ENCODE measurements around the gene FAM53B.
A peak's percentile ranks its signal among the peaks of the same experiment; 100 is the strongest.

Gene FAM53B

GRCh38 chr10:124676416-124677062, 67.6 kb downstream of the FAM53B start:
- no peak for DNase-seq

DNA sequence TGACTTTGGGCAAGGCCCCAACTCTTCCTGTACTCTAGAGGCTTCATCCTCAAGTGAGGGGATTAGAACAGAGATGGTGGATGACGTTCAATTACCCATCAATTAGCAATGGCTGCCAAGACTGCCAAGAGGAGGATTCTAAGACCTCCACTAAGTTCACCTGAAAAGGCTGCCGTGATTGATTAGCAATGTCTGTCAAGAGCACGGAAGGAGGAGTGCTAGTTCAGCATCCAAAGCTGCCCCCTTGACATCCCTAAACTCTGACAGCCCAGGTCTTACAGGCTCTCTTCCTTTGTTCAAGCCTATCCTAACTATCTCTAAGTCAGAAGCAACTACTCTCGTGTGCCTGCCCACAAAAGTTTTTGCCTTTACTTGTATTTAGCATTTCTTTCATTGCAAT, 68.4 kb downstream of the FAM53B start:
- DNase-seq: no peak

DNA sequence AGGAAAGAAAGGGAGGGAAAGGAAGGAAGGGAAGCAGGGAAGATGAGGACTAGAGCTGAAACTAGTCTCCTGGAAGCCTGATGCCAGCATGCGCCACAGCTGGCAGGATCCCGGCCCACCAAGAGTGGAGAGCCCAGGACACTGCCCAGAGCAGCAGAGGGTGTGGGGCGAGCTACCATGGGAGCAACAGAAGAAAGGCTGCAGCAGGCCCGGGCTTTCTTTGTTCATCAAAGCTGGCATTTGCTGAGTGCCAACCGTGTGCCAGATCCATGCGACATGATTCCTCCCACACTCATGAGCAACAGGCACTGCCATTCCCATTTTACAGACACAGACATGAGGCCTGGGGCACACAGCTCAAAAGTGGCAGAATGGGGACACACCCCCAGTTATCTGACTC, 68.9 kb downstream of the FAM53B start:
- no peak for DNase-seq

DNA sequence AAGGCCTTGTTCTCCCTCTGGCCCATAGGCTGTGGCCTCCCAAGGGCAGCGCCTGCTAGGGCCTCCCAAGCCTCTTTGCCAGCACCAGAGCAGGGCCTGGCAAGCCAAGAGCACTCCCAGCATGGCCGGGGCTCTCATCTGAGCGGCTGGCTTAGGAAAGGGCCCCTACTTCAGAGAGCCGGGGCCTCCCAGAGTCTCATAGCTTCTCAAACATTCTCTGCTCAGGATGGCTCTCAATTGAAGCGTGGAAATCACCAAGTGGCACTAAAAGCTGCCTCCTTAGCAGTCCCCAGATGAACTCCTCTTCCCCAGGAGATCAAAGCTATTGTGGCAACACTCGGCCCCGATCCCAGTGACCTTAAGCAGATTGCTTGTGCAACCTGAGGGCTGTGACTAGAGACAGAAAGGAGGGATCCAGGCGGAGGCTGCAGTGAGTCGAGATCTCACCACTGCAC, 69.4 kb downstream of the FAM53B start:
- DNase-seq: no peak

DNA sequence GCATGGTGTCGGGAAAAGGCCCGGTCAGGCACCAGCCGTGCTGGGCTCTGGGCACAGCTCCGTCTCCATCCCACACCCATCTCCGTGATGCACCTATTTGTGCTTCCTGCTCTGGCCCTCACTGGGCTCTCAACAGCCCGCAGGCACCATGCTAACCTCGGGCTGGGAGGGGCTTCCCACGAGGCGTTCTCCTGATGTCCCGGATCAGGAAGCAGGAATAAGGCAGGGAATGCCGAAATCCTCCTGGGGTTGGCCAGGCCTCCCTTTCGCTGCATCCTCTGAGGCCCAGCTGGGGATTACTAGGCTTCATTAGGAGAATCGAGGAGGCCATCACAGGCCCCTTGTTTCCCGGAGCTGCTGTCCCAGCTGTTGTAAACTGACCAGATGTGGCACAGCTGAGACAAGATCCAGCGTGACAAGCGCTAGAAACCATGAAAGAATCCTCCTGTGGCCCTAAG, 72.0 kb downstream of the FAM53B start:
- no peak for DNase-seq

DNA sequence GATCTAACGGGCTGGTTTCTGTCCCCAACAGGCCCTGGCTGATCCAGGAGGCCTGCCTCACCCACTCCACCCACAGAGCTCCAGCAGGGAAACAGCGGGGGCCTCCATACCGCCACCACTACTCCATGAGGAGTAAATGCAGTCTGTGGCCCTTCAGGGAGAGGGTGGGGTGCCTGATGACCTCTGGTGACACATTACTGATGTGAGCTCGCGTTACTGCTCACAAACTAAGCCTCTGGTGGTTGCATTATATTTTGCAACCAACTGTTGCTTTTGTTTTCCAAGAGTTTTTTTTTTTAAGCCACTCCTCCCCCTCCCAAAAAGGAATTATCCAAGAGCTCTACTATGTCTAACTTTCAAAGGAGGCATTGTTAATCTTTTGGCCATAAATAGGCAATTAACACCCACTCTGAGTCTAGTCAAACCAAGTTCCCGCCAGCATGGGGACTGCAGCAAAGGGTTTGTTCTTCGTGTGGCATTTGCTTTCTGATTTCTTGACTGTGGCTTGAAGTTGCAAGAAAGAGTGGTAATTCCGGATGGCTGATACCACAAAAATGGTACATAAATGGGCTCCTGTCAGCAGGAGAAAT, 72.6 kb downstream of the FAM53B start:
- DNase-seq: peak in 1 of 2 experiments; percentile 7

DNA sequence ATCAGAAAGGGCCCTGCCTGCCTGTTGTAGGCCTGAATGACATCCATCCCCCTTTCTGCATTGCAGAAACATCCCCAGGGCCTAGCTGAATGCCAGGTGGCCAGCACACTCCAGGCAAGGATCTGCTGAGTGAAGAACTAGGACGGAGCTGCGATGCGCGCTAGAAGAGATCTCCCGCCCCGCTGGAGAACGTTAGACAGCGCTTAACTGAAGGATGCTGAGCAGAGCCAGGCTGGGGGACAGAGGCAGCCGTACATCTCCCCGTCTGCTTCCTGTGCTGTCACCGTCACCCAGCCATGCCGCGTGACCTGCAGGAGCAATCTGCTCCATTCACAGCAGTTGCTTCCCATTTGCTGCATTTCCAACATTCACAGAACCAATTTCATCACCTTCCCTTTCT, 73.3 kb downstream of the FAM53B start:
- DNase-seq: no peak

GRCh38 chr10:124669824-124670654, 74.1 kb downstream of the FAM53B start:
- DNase-seq: no peak

DNA sequence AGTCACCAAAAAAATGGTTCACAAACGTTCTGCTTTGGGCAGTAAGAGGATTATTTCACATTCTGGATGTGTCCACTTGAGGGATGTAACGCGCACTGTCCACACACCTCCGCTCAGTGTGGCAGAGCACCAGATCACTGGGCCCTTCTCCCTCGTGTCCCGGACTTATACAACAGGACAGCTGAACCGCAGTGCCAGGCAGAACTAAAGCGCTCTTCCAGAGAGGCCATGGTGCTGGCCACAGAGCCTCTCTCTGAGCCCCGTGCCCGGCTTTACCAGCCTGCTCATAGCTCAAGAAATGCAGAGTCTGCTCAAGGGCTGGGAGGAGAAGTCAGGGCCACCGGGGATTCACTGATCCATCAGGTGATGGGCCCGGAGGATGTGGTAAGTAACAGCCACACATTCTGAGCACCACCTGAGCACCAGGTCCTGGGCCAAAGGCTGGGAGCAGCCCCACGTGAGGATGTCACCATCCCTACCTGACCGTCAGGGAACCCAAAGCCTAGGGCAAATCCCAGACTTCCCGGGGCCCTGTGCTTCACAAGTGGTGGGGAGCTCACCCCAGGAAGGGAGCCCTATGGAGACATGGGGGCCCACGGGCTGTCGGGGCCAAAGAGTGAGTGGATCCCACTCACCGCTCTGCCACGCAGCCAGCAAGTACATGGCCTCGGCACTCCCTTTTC, 74.9 kb downstream of the FAM53B start:
- no peak for DNase-seq

- no peak for DNase-seq
Observed at GRCh38 chr10:124668517-124669051, 75.6 kb downstream of the FAM53B start.

- no peak for DNase-seq
Observed at GRCh38 chr10:124667425-124668345, 76.5 kb downstream of the FAM53B start.

- no peak for DNase-seq
Observed at GRCh38 chr10:124666494-124666893, 77.7 kb downstream of the FAM53B start.

DNA sequence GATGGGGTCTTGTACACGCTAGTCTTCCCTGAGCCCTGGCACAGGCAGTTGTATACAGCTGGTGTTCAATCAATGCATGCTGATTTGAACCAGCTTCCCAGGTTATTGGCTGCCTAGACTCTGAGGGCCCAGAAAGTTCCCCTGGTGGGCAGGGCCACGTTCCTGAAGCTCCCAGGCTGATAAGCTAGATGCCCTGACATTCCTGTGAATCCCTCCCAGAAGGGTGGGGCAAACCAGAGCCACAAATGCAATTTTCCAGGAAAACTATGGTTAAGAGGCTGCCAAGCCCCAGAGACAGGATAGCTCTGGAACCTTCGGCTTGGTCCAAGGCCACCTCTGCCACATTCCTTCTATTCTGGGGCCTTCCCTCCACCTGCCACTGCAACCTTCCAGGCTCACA, 78.2 kb downstream of the FAM53B start:
- DNase-seq: no peak

DNA sequence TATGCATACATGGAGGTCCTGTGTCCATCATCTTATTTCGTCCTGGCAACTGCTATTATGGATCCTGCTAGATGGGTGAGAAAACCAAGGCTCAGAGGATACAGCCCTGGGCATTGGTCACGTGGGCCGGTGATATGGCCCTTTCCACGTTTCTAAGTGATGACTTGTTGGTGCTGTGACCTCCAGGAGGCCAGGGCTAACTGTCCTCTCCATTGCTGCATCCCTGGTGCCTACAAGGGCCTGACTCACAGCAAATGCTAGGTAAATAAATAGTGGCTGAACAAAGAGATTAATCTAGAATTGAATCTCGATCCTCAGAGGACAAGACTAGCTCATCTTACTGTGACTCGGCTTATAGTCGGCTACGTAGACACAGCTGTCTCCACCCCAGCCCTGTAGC, 78.6 kb downstream of the FAM53B start:
- no peak for DNase-seq

- no peak for DNase-seq
Observed at GRCh38 chr10:124665091-124665490, 79.1 kb downstream of the FAM53B start.

DNA sequence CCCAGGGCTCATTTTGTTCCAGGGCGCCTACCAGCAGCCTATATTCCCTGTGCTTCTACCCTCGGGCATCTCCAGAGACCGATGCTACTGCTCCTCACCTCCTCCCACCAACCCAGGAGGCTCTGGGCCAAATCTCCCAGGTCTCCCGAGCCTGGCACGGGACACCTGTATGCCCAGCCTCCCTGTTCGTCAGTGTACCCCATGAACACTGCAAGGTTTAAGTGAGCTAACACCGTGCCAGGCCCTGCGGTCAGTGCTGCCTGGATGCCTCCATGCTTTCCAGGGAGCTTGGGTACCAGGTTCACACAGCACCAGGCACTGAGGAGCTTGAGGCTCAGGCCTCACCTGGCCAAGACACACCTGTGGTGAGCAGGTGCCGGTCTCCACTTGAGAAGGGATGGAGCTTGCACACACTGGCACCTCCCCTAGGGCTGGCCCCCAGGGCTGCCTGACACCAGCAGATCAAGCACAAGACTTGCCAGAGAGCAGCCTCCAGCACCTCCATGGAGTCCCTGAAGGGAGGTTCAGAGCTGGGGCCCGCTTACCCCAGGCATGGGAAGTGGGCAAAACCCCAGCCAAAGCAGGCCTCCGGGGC, 80.3 kb downstream of the FAM53B start:
- no peak for DNase-seq

- DNase-seq: no peak
Observed at GRCh38 chr10:124663228-124663627, 81.0 kb downstream of the FAM53B start.

DNA sequence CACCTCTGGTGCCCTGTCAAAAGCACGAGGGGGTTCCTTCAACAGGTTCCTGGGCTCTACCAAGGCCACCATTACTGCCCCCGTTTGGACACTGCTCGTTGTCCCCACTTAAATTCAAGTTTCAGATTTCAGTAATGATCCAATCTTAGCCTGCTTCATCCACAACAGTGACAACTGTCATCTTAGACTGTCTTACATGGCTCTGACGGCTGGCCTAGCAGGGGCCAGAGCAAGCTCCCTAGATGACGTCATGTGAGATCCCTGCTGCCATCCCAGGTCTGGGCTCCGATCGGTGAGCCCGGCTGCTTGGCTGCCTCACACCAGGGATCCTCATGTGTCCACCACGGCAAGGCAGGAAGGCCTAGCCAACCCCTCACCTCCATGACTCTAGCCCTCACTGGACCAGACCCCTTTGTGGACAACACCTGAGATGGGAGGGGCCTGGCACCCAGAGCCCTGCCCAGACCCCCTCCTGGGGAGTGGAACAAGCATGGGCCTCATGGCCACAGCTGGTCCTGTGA, 82.5 kb downstream of the FAM53B start:
- DNase-seq: no peak

DNA sequence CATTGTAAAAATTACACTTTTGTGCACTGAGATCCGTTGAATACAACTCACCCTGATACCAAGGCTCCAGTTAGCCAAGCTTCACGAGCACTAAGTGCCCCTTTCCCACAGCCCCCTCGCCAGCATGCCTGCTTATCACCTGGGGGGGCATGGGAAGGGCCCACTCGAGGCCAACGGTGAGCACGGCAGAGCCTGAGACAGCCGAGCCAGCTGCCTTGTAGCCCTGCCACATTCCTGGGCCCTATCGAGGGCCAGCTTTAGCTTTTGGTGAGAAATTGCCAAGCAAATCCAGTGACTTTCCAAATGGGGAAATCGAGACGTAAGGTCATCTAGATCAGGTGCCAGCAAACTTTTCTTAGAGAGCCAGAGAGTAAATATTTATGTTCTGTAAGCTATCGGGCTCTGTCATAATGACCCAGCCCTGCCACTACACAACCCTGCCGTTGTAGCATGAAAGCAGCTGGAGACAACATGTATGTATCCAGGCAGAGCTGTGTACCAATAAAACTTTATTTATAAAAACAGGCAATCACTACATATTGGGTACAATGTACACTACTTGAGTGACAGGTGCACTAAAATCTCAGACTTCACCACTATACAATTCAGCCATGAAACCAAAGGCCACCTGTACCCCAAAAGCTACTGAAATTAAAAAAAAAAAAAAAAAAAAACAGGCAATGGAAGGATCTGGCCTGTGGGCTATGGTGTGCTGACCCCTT, 83.6 kb downstream of the FAM53B start:
- DNase-seq: no peak

GRCh38 chr10:124659380-124659779, 84.8 kb downstream of the FAM53B start:
- no peak for DNase-seq
